ENCODE data around the gene GART.

GART gene

GRCh38 chr21:33552999-33553598 is 11.2 kb upstream of the GART start:
- DNase-seq (ENCODE audit: low read depth in 2 of 2), result no peak

GRCh38 chr21:33552093-33552998 is 10.4 kb upstream of the GART start:
- no peak for DNase-seq (ENCODE audit: low read depth in 2 of 2)

GRCh38 chr21:33551664-33552063 is 9.7 kb upstream of the GART start:
- DNase-seq (ENCODE audit: low read depth in 2 of 2), result no peak

GRCh38 chr21:33550772-33551660 is 9.1 kb upstream of the GART start:
- no peak for DNase-seq (ENCODE audit: low read depth in 2 of 2)

- DNase-seq (ENCODE audit: low read depth in 2 of 2), result no peak
Measured at GRCh38 chr21:33549848-33550771, 8.2 kb upstream of the GART start.

- no peak for DNase-seq (ENCODE audit: low read depth in 2 of 2)
Measured at GRCh38 chr21:33546086-33546485, 4.2 kb upstream of the GART start.

GRCh38 chr21:33544451-33545195 is 2.7 kb upstream of the GART start:
- no peak for DNase-seq (ENCODE audit: low read depth in 2 of 2)

- peak; percentile 34 to 63 for DNase-seq (ENCODE audit: low read depth in 2 of 2)
Measured at GRCh38 chr21:33543505-33544129, 1.7 kb upstream of the GART start.

GRCh38 chr21:33542640-33543504 is 955 bp upstream of the GART start, which contains the start of gene SON:
TSS of gene SON (plus strand) at chr21:33543038. CDS start at chr21:33543093, 55 bp downstream.
- DNase-seq (ENCODE audit: low read depth in 2 of 2), result peak; percentile 97 to 98

GRCh38 chr21:33541105-33541711 is 709 bp downstream of the GART start:
- DNase-seq (ENCODE audit: low read depth in 2 of 2), result no peak

GRCh38 chr21:33540711-33541104 is 1.2 kb downstream of the GART start:
- no peak for DNase-seq (ENCODE audit: low read depth in 2 of 2)

- no peak for DNase-seq (ENCODE audit: low read depth in 2 of 2)
Measured at GRCh38 chr21:33539616-33540015, 2.3 kb downstream of the GART start.

GRCh38 chr21:33537212-33537611 is 4.7 kb downstream of the GART start:
- no peak for DNase-seq (ENCODE audit: low read depth in 2 of 2)

GRCh38 chr21:33531007-33531406 is 10.9 kb downstream of the GART start:
- DNase-seq (ENCODE audit: low read depth in 2 of 2), result no peak

GRCh38 chr21:33522953-33523349 is 19.0 kb downstream of the GART start:
- no peak for DNase-seq (ENCODE audit: low read depth in 2 of 2)

- no peak for DNase-seq (ENCODE audit: low read depth in 2 of 2)
Measured at GRCh38 chr21:33522297-33522952, 19.5 kb downstream of the GART start.

- no peak for DNase-seq (ENCODE audit: low read depth in 2 of 2)
Measured at GRCh38 chr21:33518899-33519298, 23.0 kb downstream of the GART start.

- DNase-seq (ENCODE audit: low read depth in 2 of 2), result no peak
Measured at GRCh38 chr21:33514229-33514628, 27.7 kb downstream of the GART start.
